ENCODE results near the gene CLIC3.
"Not testable (repeated sequence)": the region's sequence is repeated elsewhere in the genome, so short reads cannot be mapped to it uniquely, and the experiment has no call there.

Gene CLIC3

DNA sequence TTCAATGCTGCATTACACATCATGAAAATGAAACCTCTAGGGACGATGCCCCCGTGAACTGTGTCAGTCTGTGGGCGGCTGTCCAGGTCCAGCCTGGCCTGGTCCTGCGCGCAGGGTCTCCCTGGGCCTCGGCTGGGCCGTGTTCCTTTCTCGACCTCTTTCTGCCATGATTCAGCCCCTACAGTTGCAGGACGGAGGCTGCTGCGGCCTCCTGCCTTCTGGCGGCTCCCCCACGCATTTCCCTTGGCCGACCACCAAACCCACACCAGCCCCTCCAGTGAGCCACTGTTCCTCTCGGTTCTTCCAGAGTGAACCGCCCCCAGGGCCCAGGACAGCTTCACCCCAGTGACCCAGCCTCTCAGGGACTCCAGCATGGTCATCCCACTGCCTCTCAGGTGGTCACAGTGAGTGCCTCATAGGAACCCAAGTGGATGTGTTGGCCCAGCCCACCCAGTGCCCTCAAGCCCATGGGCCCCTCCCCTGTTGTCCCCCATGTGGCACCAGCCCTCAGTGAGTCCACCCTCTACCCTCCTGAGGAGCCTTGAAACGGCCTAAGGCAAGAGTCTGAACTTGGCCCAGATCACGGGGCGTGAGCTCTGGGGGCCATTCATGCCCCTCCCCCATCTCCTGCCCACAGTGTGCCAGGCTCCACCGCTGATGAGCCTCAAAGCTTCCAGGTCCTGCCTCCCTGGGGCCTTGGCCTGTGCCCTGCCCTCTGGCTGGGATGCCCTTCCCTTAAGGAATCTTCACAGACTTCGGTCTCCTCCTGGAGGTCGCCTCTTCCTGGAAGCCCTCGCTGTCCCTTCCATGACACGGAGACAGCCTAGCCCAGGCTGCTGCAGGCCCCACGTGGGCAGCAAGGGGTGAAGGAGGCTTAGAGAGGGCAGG, 10.0 kb upstream of the CLIC3 start:
- DNase-seq (ENCODE audit: insufficient read length, low spot score) (no peak), FAIRE-seq (no peak)
- TF ChIP-seq, protein P1, sequence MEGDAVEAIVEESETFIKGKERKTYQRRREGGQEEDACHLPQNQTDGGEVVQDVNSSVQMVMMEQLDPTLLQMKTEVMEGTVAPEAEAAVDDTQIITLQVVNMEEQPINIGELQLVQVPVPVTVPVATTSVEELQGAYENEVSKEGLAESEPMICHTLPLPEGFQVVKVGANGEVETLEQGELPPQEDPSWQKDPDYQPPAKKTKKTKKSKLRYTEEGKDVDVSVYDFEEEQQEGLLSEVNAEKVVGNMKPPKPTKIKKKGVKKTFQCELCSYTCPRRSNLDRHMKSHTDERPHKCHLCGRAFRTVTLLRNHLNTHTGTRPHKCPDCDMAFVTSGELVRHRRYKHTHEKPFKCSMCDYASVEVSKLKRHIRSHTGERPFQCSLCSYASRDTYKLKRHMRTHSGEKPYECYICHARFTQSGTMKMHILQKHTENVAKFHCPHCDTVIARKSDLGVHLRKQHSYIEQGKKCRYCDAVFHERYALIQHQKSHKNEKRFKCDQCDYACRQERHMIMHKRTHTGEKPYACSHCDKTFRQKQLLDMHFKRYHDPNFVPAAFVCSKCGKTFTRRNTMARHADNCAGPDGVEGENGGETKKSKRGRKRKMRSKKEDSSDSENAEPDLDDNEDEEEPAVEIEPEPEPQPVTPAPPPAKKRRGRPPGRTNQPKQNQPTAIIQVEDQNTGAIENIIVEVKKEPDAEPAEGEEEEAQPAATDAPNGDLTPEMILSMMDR (IDR thresholded peaks at IDR 0.05; ENCODE audit: insufficient read depth, missing control alignments): no peak

DNA sequence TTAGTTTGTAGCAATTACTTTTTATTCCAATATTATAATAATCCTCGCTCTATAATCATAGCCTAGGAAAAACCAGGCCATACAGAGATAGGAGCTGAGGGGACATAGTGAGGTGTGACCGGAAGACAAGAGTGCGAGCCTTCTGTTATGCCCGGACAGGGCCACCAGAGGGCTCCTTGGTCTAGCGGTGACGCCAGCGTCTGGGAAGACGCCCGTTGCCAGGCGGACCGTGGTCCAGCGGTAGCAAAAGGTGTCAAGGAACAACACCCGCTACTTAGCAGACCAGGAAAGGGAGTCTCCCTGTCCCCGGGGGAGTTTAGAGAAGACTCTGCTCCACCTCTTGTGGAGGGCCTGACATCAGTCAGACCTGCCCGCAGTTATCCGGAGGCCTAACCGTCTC, 7.9 kb upstream of the CLIC3 start:
- TF ChIP-seq, protein P1 (IDR thresholded peaks at IDR 0.05; ENCODE audit: insufficient read depth, missing control alignments): peak; percentile 13
- DNase-seq (ENCODE audit: insufficient read length, low spot score); FAIRE-seq: not testable (repeated sequence)

DNA sequence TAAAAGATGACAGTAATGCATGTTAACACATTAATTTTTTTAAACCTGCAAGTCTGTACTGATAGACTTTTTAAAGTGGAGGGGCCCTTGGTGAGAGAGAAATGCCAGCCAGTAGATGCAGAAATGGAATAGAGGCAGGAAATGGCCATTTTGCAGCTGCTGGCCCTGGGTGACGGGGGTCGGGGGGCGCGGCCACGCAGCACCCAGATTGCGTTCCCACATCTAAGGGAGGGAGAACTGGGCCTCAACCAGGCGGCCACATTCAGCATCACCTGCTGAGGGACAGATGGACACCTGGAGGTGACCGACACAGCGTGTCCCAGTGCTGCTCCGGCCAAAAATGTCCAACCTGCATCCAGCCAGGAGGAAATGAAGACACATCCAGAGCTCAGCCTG, 6.3 kb upstream of the CLIC3 start:
- TF ChIP-seq, protein P1 (IDR thresholded peaks at IDR 0.05; ENCODE audit: insufficient read depth, missing control alignments): no peak
- FAIRE-seq: no peak
- no peak for DNase-seq (ENCODE audit: insufficient read length, low spot score)

DNA sequence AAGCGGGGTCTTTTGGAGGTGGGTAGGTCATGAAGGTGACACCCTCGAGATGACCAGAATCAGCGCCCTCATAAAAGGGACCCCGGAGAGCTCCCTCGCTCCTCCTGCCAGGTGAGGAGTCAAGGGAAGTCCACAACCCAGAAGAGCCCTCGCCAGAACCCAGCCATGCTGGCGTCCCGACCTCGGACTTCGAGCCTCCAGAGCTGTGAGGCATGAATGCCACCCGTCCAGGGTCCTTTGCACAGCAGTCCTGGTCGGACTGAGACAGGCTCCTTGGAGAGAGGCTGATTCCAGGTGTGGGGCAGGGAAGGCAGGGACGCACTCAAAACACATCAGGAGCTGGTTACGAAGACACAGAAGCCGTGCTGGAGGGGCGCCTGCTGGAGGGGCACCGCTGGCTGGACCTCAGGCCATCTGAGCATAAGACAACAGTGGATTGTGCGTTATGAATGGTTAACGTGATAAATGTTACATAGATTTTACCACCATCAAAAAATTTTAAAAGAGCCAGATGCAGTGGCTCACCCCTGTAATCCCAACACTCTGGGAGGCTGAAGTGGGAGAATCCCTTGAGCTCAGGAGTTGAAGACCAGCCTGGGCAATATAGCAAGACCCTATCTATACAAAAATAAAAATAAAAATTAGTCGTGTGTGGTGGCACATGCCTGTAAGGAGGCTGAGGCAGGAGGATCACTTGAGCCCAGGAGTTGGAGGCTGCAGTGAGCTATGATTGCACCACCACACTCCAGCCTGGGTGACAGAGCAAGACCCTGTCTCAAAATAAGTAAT, 5.7 kb upstream of the CLIC3 start:
- TF ChIP-seq, protein P1 (IDR thresholded peaks at IDR 0.05; ENCODE audit: insufficient read depth, missing control alignments): no peak
- no peak for DNase-seq (ENCODE audit: insufficient read length, low spot score)
- no peak for FAIRE-seq

DNA sequence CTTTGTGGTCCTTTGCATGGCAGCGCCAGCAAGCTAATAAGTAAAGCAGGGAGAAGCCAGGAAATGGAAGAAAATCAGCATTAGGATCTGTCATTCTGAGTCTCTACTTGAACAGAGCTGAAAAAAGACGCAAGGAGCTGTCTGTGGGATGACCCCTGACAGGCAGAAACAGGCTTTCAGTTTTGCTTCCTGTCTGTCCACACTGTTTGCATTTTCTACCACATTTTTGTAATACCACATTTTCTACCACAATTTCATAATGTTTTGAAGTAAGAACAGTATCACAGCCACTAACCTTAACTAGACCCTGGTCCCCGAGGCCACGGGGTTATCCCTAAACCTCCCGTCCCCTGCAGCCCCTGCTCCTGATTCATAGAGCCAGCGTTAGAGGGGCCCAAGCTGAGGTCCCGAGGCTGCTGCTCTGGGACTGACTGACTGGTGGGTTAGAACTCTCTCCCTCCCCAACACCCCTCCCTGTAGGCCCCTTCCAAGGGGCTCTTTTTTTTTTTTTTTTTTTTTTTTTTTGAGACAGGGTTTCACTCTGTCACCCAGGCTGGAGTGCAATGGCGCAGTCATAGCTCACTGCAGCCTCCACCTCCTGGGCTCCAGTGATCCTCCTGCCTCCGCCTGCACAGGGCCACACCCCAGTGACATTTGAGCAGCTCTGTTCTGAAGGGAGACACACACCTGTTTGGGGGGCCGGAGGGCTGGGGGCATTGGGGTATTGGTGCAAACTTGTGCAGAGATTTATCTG, 4.0 kb upstream of the CLIC3 start:
- DNase-seq (ENCODE audit: insufficient read length, low spot score): no peak
- TF ChIP-seq, protein P1 (IDR thresholded peaks at IDR 0.05; ENCODE audit: insufficient read depth, missing control alignments): no peak
- FAIRE-seq: no peak

DNA sequence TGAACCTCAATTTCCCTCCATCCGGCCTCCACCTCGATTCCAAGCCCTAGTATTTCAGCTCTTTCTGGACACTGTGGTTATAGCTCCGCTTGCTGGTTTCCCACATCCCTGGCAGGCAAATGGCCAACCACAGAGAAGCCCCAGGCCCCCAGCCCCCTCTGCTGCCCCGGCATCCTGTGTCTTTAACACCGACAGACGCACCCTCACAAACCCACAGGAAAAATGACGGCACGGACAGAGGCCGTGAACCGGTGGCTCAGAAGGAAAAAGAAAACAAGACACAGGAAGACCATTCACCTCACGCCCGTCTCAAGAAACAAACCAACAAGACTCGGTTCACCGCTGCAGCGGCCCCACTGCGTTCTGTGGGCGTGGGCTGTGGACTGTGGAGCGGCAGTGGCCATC, 1.5 kb upstream of the CLIC3 start:
- FAIRE-seq (no peak), DNase-seq (ENCODE audit: insufficient read length, low spot score) (no peak)
- TF ChIP-seq, protein P1 (IDR thresholded peaks at IDR 0.05; ENCODE audit: insufficient read depth, missing control alignments): no peak
